Endometrium (tissue), 2 donors: ENCODE results near the gene RPRD2.
"Not testable (repeated sequence)": the region's sequence is repeated elsewhere in the genome, so short reads cannot be mapped to it uniquely, and the experiment has no call there.

ENCODE experiments used
- FAIRE-seq: peaks from 2 replicates; lab custom pipeline; 2012; peaks lifted over from hg19 to GRCh38; lab: Jason Lieb, UNC
- donor health status: control.
- donor health status: control.

The RPRD2 gene

DNA sequence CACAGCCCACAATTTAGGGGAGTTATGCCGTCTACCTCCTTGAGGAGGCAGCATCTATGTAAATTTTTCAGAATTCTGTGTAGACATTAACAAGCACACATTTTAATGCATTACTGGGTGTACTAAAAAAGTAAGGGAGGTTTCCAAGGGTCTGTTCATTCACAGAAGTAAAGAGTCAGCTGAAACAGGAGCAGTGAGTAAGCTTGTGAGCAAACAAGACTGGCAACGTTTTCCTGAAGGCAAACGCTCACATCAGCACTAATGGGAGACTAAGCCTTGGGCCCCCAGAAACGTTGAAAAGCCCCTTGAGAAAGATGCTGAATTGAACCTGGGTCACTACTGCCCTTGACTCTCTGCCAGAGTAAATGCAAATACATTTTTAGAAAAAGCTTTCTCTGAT lies 25.7 kb downstream of the RPRD2 start:
- no peak for FAIRE-seq

DNA sequence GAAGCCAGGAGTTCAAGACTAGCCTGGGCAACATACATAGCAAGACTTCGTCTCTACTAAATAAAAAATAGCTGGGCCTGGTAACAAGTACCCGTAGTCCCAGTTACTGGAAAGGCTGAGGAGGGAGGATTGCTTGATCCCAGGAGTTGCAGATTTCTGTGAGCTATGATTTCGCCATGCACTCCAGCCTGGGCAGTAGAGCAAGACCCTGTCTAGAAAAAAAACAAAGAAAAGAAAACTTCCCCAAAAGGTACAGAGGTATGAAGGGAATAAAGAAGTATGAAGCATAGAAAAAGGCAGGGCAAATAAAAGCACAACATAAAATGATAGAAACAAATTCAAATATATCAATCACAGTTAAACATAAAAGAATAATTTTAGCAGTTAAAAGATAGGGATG lies 28.7 kb downstream of the RPRD2 start:
- FAIRE-seq = no peak

DNA sequence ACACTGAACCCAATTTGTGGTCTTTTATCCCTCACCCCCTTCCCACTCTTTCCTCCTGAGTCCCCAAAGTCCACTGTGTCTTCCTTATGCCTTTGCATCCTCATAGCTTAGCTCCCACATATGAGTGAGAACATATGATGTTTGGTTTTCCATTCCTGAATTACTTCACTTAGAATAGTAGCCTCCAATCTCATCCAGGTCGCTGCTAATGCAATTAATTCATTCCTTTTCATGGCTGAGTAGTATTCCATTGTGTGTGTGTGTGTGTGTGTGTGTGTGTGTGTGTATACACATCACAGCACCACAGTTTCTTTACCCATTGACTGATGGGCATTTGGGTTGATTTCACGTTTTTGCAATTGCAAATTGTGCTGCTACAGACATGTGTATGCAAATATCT lies 31.2 kb downstream of the RPRD2 start:
- FAIRE-seq = not testable (repeated sequence)

DNA sequence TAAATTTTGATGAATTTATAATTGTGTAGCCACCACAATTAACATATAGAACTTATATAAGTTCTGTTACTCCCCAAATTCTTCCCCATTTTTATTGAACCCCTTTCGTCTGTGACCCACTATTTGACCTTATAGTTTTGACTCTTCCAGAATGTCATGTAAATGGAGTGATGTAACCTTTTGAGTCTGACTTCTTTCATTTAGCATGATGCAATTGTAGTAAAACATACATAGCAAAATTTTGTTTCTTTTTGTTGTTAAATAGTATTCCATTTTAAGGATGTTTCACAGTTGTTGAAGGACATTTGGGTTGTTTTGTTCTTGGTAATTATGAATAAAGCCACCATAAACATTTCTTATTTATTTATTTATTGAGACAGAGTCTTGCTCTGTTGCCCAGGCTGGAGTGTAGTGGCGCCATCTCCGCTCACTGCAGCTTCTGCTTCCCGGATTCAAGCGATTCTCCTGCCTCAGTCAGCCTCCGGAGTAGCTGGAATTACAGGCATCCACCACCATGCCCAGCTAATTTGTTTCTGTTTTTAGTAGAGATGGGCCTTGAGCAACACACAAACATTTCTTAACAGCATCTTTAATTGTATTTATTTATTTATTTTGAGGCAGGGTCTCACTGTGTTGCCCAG lies 33.6 kb downstream of the RPRD2 start:
- no peak for FAIRE-seq

DNA sequence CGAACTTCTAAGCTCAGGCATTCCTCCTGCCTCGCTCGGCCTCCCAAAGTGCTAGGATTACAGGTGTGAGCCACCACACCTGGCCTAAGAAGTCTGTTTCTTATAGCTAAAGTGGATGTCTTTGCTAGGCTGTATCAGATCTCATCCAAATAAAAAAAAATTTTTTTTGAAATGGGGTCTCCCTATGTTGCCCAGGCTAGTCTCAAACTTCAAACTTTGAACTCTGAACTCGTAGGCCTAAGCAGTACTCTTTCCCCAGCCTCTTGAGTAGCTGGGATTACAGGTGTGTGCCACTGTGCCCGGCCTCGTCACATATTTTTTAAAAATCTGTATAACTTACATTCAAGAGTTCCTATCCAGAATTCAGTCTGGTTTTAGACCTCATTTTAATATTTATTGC lies 40.5 kb downstream of the RPRD2 start:
- no peak for FAIRE-seq

DNA sequence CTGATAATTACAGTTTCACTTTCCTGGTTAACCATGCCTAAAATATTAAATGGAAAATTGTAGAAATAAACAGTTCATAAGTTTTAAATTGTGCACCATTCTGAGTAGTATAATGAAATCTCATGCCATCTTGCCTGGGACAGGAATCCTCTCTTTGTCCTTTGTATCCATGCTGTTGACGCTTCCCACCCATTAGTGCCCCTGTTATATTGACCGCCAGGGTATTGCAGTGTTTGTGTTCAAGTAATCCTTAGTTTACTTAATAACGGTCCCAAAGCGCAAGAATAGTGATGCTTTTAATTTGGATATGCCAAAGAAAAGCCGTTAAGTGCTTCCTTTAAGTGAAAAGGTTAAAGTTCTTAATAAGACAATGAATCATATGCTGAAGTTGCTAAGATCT lies 41.7 kb downstream of the RPRD2 start:
- no peak for FAIRE-seq

DNA sequence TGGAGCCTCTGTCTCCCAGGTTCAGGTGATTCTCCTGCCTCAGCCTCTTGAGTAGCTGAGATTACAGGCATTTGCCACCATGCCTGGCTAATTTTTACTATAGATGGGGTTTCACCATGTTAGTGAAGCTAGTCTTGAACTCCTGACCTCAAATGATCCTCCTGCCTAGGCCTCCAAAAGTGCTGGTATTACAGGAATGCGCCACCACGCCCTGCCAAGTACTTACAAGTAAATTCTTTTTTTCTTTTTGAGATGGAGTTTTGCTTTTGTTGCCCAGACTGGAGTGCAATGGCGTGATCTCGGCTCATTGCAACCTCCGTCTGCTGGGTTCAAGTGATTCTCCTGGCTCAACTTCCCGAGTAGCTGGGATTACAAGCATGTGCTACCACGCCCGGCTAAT lies 42.5 kb downstream of the RPRD2 start:
- FAIRE-seq = no peak

DNA sequence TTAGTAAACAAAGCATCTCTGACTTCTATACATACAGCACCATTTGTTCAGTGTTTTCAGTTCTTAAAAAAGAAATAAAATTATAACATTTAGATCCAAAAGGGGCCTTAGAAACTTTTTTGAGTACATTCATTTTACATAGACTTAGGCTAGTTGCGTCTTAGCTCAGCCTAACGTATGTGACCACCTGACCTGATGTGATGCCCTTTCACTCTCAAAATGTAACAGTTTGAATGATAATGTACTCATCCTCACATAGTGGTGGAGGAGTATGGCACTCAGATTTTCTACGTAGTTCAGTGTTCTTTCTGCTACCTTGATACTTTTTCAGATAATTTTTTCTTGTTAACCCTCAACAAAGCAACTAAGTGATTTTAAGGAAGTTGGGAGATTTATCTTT lies 43.4 kb downstream of the RPRD2 start:
- FAIRE-seq = no peak

DNA sequence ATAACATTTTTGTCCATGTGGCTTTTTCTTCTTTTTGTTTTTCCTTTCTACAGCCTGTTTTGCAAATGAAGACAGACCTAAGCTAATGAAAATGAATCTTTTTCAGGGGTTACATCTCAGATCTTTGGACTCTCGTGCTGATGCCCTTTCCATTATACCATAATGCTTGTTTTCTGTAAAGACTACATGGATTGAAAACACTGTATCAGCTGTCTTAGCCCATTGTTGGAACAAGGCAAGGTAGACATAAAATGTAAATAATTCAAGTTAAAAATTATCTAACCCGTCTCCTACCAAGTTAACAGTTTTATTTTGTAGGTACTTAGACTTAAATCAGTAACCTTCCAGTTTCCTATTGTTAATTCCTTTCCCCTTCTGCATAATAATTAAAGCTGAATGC lies 44.9 kb downstream of the RPRD2 start:
- no peak for FAIRE-seq

DNA sequence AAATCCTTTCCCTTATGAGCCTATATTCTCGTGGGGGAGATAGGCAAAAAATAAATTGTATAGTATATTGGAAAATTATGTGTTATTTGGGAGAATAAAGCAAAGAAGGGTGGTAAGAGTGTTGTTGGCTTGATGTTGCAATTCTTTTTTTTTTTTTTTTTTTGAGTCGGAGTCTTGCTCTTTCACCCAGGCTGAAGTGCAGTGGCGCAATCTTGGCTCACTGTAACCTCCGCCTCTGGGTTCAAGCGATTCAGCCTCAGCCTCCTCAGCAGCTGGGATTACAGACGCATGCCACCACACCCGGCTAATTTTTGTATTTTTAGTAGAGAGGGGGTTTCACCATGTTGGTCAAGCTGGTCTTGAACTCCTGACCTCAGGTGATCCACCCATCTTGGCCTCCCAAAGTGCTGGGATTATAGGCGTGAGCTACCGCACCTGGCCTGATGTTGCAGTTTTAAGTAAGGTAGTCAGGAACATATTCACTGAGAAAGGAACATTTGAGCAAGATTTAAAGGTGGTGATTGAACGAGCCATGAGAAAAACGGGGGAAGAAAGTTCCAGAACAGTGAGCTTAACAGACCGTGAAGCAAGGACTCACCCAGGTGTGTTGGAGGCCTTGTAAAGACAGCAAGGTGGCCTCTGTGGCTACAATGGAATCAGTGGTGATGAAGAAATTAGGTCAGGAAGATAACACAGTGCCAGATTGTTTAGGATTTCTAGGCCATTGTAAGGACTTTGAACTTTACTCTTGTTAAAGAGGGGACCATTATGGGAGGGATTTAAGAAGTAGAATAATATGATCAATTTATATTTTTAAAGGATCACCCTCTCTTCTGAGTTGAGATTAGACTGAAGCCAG lies 45.8 kb downstream of the RPRD2 start:
- FAIRE-seq = no peak

DNA sequence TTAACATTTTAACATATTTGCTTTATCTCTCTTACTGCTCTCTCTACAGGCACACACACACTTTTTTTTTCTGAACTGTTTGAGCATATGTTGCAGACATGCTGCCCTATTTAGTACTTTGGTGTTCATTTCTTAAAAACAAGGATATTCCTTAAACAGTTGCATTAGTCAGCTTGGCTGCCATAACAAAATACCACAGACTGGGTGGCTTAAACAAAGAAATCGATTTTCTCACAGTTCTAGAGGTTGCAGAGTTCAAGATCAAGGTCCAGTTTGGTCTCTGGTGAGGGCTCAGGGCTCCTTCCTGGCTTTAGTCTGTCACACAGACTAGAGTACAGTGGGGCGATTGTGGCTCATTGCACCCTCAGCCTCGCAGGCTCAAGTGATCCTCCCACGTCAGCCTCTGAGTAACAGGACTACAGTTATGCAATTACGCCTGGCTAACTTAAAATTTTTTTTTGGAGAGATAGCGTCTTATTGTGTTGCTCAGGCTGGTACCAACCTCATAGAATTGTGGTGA lies 46.7 kb downstream of the RPRD2 start:
- no peak for FAIRE-seq

DNA sequence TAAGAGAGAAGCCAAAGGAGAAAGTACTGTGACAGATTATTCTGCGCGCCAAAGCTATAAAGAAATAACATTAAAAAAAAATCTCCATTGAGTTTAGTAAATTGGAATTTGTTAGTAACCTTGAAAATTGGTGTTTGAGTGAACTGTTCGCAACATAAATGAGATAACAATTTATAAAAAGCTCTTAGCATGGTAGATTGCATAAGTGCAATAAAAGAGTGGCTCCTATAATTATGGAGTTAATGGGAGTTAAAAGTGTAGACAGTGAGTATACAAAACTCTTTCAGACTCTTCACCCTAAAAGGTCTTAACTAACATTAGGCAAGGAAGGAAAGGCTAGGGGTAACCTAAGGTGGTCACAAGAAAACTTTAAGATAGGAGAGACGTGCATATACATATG lies 50.6 kb downstream of the RPRD2 start:
- no peak for FAIRE-seq

DNA sequence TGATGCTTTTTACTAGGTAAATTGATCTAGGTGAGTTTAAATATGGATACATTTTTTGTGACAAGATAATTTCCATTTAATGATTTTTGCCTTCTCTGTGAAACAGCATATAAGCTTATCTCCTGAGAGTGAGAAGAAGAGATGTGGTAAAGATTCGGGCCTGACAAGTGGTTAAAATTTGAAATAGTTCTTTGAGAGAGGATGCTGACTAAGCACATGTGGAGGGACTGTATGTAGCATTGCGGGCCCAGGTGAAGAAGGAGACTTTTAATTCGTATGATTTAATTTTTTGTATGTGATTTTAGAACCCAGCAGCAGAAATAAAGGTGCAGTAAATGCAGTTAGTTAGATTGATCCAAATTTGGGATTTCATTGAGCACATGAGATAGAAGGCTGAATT lies 51.9 kb downstream of the RPRD2 start:
- FAIRE-seq = no peak

DNA sequence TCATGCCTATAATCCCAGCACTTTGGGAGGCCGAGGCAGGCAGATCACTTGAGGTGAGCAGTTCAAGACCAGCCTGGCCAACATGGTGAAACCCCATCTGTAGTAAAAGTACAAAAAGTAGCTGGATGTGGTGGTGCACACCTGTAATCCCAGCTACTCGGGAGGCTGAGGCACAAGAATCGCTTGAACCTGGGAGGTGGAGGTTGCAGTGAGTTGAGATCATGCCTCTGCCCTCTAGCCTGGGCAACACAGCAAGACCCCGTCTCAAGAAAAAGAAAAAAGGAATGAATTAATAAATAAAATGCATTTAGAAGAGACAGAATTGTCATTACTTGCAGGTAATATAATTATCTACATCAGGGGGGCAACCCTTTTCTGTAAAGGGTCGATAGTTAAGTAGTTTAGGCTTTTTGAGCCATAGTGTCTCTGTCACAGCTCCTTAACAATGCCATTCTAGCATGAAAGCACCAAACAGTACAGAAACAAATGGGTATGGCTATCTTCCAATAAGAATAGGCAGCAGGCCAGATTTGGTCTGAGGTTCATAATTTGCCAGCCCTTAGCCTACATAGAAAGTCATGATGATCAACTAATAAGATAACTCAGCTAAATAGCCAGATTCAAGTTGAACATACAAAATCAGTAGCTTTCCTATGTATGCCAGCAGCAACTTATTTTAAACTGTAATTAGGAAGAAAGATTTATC lies 56.8 kb downstream of the RPRD2 start:
- FAIRE-seq = no peak

DNA sequence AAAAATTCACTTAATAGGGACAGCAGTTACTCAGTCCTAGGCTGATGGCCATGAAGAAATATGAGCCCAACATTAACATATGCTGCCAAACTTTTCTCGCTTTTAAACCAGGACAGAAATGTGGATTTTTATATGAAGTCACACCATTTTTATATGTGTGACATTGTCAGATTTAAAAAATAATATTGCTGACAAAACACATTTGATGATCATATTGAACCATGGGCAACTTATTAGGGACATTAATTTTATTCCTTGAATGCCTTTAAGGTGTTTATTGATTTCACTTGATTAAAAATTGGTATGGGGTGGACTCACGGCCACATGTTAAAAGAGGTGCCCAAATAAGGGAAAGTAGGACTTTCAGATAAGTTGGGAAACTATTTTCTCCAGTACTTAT lies 58.6 kb downstream of the RPRD2 start:
- no peak for FAIRE-seq

DNA sequence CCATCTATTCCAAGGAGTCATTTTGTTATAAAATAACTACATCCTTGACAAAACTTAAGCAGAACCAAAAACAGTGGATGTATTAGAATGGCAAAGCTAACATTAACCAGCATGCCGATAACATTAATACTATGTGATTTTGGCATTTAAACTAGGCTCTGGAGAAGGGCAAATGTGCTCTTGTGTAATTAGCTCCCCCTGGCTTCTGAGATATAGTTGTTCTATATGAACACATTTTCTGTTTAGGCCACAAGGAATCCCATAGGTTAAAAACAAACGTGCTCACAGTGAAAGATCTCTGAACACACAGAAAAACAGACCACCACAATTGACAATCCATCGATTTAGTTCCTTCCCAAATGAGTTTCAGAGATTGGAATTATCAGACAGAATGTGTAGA lies 65.9 kb downstream of the RPRD2 start:
- FAIRE-seq = no peak

DNA sequence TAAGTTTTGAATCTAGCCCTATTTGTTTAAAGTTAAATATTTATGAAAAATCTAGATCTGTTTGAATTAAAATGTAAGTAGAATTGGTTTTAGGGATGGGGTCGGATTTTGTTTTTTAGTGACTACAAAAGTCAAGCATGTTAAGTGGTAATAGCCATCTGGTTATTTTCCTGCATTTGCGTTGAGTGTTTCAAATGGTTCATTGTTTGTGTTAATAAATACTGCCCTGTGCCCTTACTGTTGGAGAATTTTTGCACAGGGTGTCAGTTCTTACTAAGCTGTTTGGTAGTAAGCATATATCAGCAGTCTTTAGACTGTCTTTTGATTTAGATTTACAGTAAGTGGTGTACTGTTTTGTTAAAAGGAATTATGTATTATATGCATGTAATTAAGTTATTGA lies 77.2 kb downstream of the RPRD2 start:
- FAIRE-seq = no peak

DNA sequence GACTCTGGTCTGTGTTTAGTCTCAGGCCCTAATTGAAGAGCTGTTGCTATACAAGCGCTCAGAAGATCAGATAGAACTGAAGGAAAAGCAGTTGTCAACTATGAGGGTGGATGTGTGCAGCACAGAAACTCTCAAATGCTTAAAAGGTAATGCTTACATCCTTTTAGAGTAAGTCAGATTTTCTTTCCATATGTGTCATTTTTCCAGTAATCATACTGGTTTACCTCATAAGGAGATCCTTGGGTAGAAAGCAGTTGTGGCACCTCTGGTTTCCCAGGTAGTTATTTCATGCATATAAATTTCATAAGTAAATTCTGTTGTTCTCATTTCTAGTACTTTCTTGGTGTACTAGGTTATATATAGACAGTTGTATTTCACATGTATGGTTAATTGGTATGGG lies 80.3 kb downstream of the RPRD2 start:
- no peak for FAIRE-seq

DNA sequence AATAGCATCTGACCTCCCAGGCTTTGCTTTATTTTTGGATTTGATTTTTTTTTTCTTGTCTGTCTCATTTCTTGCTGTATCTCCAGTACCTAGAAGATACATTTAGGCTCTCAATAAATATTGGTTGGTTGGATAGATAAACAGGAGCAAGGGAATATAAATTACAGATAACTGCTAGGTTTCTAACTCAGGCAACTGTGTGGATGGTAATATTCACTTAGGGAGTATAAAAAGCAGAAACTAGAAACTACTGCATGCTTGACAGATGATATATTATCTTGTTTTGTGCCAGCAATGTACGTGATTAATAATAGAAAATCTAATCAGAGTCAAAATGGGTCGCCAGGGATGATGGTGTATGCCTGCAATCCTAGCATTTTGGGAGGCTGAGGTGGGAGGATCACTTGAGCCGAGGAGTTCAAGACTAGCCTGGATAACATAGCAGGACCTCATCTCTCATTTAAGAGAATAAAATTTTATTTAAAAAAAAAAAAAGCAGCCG lies 92.2 kb downstream of the RPRD2 start:
- FAIRE-seq = no peak

DNA sequence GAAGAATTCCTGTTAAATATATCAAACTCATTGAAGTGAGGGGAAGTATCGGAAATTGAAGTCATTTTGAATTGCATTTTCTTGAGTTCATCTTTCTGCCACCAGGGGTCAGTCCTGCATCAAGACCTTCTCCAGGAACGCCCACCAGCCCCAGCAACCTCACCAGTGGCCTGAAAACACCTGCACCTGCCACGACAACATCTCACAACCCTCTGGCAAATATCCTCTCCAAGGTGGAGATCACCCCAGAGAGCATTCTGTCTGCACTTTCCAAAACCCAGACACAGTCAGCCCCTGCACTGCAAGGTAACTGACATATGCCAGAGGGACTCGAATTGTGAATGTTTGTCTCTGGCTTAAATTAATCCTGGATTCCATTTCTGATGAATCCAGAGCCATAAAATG lies 100.5 kb downstream of the RPRD2 start:
- no peak for FAIRE-seq

DNA sequence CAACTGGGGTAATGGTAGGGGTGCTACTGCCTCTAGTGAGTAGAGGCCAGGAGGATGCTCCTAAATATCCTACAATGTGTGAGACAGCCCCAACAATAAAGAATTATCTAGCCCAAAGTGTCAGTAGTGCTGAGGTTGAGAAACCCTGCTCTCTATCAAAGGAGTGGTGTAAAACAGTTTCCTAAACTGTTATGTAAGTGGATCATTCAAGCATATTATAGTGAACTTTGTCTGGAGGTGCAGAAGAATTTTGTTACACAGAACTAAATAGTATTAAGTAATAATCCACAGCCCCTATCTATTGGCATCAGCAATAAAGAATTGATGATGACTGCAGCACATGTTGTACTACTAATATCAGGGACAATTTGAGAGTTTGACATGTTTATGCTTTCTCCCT lies 103.0 kb downstream of the RPRD2 start:
- no peak for FAIRE-seq

DNA sequence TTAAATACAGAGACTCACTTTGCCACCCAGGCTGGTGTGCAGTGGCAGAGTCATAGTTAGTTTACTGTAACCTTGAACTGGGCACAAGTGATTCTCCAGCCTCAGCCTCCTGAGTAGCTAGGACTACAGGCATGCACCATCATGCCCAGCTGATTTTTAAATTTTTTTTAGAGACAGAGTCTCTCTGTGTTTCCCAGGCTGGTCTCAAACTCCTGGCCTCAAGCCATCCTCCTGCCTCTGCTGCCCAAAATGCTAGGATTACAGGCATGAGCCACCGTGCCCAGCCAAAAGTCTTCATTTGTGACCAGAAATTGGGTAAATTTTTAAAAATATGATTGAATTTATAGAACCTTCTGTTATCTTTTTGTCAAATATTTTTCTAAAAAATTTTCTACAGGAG lies 105.3 kb downstream of the RPRD2 start:
- no peak for FAIRE-seq
